PC-9 (cell line): Measurements from ENCODE around the gene SYNJ2. TPM values are rescaled to one million over a fixed set of nuclear protein-coding genes. Genes with fewer than 3 reads are reported as not detected.

Experiments used
- BruUV-seq: library from RNA; stranded (reverse); fragments of 400-500 nt; replicated peaks from 2 replicates; lab custom pipeline; 2021; lab: Mats Ljungman, UMichigan
- CTCF ChIA-PET: fragments of 300-600 bp; sonication (Branson Sonifier 250); formaldehyde crosslinking; loops from one replicate; lab custom pipeline; 2022; ENCODE audit warnings: antibody characterized with exemption; lab: Charles Lee
- POLR2A ChIA-PET: fragments of 300-600 bp; sonication (Branson Sonifier 250); formaldehyde crosslinking; loops from one replicate; lab custom pipeline; 2022; ENCODE audit warnings: antibody characterized with exemption; ENCODE audit not compliant: unreplicated experiment; lab: Charles Lee
- DNase-seq, 2 experiments: peaks; one replicate each; pipeline versions ENCODE4 v3.0.0 to v3.0.0-alpha.2; 2015 to 2022; ENCODE audit warnings: mixed read lengths in 1 of 2
- H2AFZ ChIP-seq: fragments of 200-600 bp; sonication (generic); 2 replicates; pipeline ENCODE4 v1.8.1; 2017; ENCODE audit warnings: antibody characterized with exemption
- H3F3A ChIP-seq: fragments of 200-600 bp; sonication (generic); 2 replicates; pipeline ENCODE4 v1.8.1; 2017; ENCODE audit warnings: antibody characterized with exemption, mild to moderate bottlenecking, low read depth; ENCODE audit not compliant: insufficient read depth
- H3K27ac ChIP-seq: fragments of 200-600 bp; sonication (generic); 2 replicates; pipeline ENCODE4 v1.6.1; 2016; ENCODE audit warnings: mixed run types
- H3K27me3 ChIP-seq: fragments of 200-600 bp; sonication (generic); 2 replicates; pipeline ENCODE4 v1.6.1; 2016; ENCODE audit warnings: low read depth, mixed run types; ENCODE audit not compliant: insufficient read depth
- H3K36me3 ChIP-seq: fragments of 200-600 bp; sonication (generic); 2 replicates; pipeline ENCODE4 v1.6.1; 2016; ENCODE audit warnings: low read depth, mixed run types
- H3K4me1 ChIP-seq: fragments of 200-600 bp; sonication (generic); replicated peaks from 2 replicates; pipeline ENCODE4 v1.6.1; 2016; ENCODE audit warnings: mixed run types; ENCODE audit not compliant: insufficient read depth
- H3K4me2 ChIP-seq: fragments of 200-600 bp; sonication (generic); 2 replicates; pipeline ENCODE4 v1.6.1; 2017; ENCODE audit warnings: mixed run types
- H3K4me3 ChIP-seq: fragments of 200-600 bp; sonication (generic); 2 replicates; pipeline ENCODE4 v1.6.1; 2016; ENCODE audit warnings: mixed run types
- H3K79me2 ChIP-seq: fragments of 200-600 bp; sonication (generic); 2 replicates; pipeline ENCODE4 v1.6.1; 2017; ENCODE audit warnings: low read depth, mixed run types
- H3K9me2 ChIP-seq: fragments of 200-600 bp; sonication (generic); 2 replicates; pipeline ENCODE4 v1.8.1; 2017; ENCODE audit warnings: mild to moderate bottlenecking; ENCODE audit not compliant: insufficient read depth
- H3K9me3 ChIP-seq: fragments of 200-600 bp; sonication (generic); 2 replicates; pipeline ENCODE4 v1.8.1; 2016; ENCODE audit warnings: low read depth; ENCODE audit not compliant: insufficient read depth
- H4K20me1 ChIP-seq: fragments of 200-600 bp; sonication (generic); 2 replicates; pipeline ENCODE4 v1.8.1; 2017; ENCODE audit not compliant: insufficient read depth
- EZH2 ChIP-seq: fragments of 200-600 bp; sonication (generic); IDR thresholded peaks from 2 replicates; pipeline ENCODE4 v1.8.0; 2017; ENCODE audit warnings: antibody characterized with exemption, low read depth
- intact Hi-C: fragments of 100-400 bp; cut with micrococcal nuclease; formaldehyde crosslinking; loops from one replicate; pipeline ENCODE4 v1.10.0; 2022; ENCODE audit not compliant: unreplicated experiment
- total RNA-seq: library from RNA; stranded (reverse); gene quantifications from 2 replicates; pipeline ENCODE4 v1.2.3, GENCODE V29; 2021
- TF ChIP-seq, protein P1 (sequence below): fragments of 200-600 bp; sonication (generic); conservative IDR thresholded peaks from 2 replicates; pipeline ENCODE4 v1.6.1; 2017; ENCODE audit warnings: mixed run types, antibody characterized with exemption, mild to moderate bottlenecking, moderate library complexity

Gene SYNJ2
- total RNA-seq, 1 experiment from 2014 or later = 30.3 TPM

DNA sequence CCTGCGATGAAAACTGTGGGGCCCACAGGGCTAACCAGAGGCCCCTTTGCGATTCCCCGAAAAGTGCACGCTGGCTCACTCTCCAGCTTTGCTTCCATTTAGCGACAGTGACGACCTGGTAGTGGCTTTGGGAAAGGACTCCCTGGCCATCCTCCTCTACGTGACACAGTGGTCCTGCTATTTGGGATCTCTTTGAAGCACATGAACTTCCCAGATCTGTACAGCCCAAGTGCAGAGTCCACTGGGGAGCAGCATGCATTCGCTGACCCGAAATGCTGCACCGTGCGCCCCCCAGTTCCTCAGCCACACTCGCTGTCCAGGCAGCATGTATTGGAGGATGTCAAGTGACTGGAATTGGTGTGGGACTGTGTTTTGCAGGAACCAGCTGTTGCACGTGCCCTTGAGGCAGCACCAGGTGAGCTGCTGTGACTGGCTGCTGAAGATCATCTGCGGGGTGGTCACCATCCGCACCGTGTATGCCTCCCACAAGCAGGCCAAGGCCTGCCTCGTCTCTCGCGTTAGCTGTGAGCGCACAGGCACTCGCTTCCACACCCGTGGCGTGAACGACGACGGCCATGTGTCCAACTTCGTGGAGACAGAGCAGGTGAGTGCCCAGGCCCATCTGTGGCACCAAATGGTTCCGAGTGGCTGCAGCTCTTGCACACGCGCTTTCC lies 51.6 kb downstream of the SYNJ2 start:
- Histone ChIP-seq H3K27ac (no peak overlapping the region), H3K4me3 (no peak overlapping the region), H3F3A (peaks cover 26% of the 10 kb centered on the region), H4K20me1 (peaks cover 3% of the 10 kb centered on the region; the same call in 1 of the 2 replicates), H3K9me2 (no peaks in the 10 kb centered on the region), H3K4me1 (peaks cover 32% of the 10 kb centered on the region), H3K79me2 (peaks cover 24% of the 10 kb centered on the region), H3K4me2 (no peak overlapping the region), H3K36me3 (peaks cover 14% of the 10 kb centered on the region; the same call in 1 of the 2 replicates), H3K9me3 (no peaks in the 10 kb centered on the region), H3K27me3 (no peaks in the 10 kb centered on the region), H2AFZ (no peak overlapping the region)
- ChIA-PET POLR2A (no interaction called here), CTCF (no interaction called here)
- intact Hi-C loops = loop anchor here (5.0 kb wide), 1 partner anchor 34 kb away; no protein-coding TSS in a partner anchor
- BruUV-seq = no TSS peak
- no peak for DNase-seq
- TF ChIP-seq EZH2 = no peak
- TF ChIP-seq, protein P1, sequence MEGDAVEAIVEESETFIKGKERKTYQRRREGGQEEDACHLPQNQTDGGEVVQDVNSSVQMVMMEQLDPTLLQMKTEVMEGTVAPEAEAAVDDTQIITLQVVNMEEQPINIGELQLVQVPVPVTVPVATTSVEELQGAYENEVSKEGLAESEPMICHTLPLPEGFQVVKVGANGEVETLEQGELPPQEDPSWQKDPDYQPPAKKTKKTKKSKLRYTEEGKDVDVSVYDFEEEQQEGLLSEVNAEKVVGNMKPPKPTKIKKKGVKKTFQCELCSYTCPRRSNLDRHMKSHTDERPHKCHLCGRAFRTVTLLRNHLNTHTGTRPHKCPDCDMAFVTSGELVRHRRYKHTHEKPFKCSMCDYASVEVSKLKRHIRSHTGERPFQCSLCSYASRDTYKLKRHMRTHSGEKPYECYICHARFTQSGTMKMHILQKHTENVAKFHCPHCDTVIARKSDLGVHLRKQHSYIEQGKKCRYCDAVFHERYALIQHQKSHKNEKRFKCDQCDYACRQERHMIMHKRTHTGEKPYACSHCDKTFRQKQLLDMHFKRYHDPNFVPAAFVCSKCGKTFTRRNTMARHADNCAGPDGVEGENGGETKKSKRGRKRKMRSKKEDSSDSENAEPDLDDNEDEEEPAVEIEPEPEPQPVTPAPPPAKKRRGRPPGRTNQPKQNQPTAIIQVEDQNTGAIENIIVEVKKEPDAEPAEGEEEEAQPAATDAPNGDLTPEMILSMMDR = no peak

DNA sequence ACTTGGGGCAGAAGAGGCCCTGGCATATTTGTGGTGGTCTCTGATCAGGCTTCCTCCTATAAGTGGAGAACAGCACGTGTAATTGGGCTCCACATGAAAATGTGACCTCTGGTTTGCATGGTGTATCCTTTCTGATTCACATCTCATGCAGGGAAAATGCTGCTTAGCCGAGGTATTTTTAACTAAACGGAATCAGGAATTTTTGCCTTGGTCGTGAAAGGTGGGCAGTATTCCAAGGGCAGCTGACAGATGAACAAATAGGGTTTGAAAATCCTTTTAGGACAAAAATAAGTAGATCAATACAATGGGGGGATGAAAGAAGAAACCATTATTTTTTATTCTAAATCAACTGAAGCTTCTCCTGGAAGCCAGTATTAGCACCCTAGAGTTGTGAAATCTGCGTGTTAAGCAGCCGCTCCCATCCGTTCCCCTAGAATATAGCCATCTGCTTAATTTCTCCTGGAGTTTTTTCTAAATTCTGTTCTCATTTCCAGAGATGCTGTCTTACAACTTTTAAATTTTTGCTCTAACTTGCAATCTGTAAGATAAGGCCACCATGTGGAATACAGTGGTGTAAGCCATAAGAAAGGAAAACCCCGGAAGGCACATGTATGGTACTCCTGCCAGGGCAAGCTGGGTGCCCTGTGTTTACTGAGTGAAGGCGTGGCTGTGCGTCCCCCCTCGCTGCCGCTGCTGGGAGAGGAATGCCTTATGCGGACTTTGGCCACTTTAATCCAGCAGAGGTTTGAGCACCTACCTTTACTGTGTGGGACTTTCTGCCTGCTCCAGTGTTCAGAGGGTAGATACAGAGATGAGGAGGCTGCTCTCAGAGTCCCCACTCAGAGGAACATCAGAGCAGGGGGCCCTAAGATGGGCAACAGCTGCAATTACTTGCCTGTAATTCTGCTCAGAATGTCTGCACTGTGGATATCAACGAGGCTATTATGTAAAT lies 52.4 kb downstream of the SYNJ2 start:
- Histone ChIP-seq H3K36me3 (peaks cover 14% of the 10 kb centered on the region; the same call in 1 of the 2 replicates), H3K4me1 (peaks cover 41% of the 10 kb centered on the region), H3K9me3 (no peaks in the 10 kb centered on the region), H3K79me2 (peaks cover 24% of the 10 kb centered on the region), H3K27me3 (no peaks in the 10 kb centered on the region), H3K9me2 (no peaks in the 10 kb centered on the region), H3F3A (peaks cover 35% of the 10 kb centered on the region), H3K4me2 (no peak overlapping the region), H3K27ac (no peak overlapping the region), H2AFZ (no peak overlapping the region), H3K4me3 (no peak overlapping the region), H4K20me1 (peaks cover 3% of the 10 kb centered on the region; the same call in 1 of the 2 replicates)
- CTCF ChIA-PET = no interaction called here
- intact Hi-C loops = loop anchor here (5.0 kb wide), 1 partner anchor 33 kb away; no protein-coding TSS in a partner anchor
- no TSS peak for BruUV-seq
- TF ChIP-seq EZH2 = no peak
- TF ChIP-seq, protein P1 = no peak
- DNase-seq = no peak
- POLR2A ChIA-PET = no interaction called here

DNA sequence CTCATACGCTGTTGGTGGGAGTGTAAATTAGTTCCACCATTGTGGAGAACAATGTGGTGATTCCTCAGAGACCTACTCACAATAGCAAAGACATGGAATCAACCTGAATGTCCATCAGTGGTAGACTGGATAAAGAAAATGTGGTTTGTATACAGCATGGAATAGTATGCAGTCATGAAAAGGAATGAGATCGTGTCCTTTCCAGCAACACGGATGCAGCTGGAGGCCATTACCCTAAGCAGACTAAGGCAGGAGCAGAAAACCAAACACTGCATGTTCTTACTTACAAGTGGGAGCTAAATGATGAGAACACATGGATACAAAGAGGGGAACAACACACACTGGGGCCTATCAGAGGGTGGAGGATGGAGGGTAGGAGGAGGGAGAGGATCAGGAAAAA lies 54.6 kb downstream of the SYNJ2 start:
- Histone ChIP-seq H3K27me3 (no peaks in the 10 kb centered on the region), H3K9me2 (no peaks in the 10 kb centered on the region), H3F3A (peaks cover 39% of the 10 kb centered on the region), H3K27ac (no peak overlapping the region), H4K20me1 (peaks cover 3% of the 10 kb centered on the region; the same call in 1 of the 2 replicates), H3K36me3 (peaks cover 14% of the 10 kb centered on the region; the same call in 1 of the 2 replicates), H3K4me1 (peaks cover 57% of the 10 kb centered on the region), H3K4me3 (no peak overlapping the region), H3K9me3 (no peaks in the 10 kb centered on the region), H3K4me2 (no peak overlapping the region), H3K79me2 (peaks cover 26% of the 10 kb centered on the region), H2AFZ (no peak overlapping the region)
- intact Hi-C loops = no loop called here
- POLR2A ChIA-PET = no interaction called here
- BruUV-seq = no TSS peak
- no peak for DNase-seq
- TF ChIP-seq, protein P1 = no peak
- no peak for TF ChIP-seq EZH2
- CTCF ChIA-PET = no interaction called here
